Natural killer cell (primary cell): ENCODE results near the gene GYG2. TPM values are rescaled to one million over a fixed set of nuclear protein-coding genes. Genes with fewer than 3 reads are reported as not detected.
"Not testable (repeated sequence)": the region's sequence is repeated elsewhere in the genome, so short reads cannot be mapped to it uniquely, and the experiment has no call there.

Source experiments
- ATAC-seq, 3 donors: fragments of 150-1000 bp in 2 of 3; fragments of 200-7000 bp in 1 of 3; cut with Tn5 transposase; 1 replicate in 1 of 3; 2 replicates in 2 of 3; pipeline ENCODE4 v1.10.0; 2021; ENCODE audit warnings: mild to moderate bottlenecking in 2 of 3, moderate library complexity in 2 of 3
- DNase-seq, 2 donors: peaks; one replicate each; pipeline versions ENCODE4 v3.0.0 to v3.0.0-alpha.2; 2013 to 2021; ENCODE audit warnings: mixed read lengths in 1 of 2
- H3K27ac ChIP-seq: one replicate; pipeline ENCODE4 v1.5.1; 2013; ENCODE audit warnings: mild to moderate bottlenecking, low read length
- H3K27me3 ChIP-seq: one replicate; pipeline ENCODE4 v1.6.1; 2013; ENCODE audit warnings: low read length; ENCODE audit not compliant: control insufficient read depth, insufficient read depth
- H3K36me3 ChIP-seq: one replicate; pipeline ENCODE4 v1.6.1; 2013; ENCODE audit warnings: low read length; ENCODE audit not compliant: control insufficient read depth, insufficient read depth
- H3K4me1 ChIP-seq: one replicate; pipeline ENCODE4 v1.6.1; 2013; ENCODE audit warnings: low read length; ENCODE audit not compliant: control insufficient read depth, insufficient read depth
- H3K4me3 ChIP-seq: one replicate; pipeline ENCODE4 v1.5.1; 2013; ENCODE audit warnings: low read length
- H3K9me3 ChIP-seq: one replicate; pipeline ENCODE4 v1.6.1; 2013; ENCODE audit warnings: low read length; ENCODE audit not compliant: control insufficient read depth, insufficient read depth
- H3K27ac Mint-ChIP-seq, 2 donors: one replicate each; pipeline ENCODE4 v1.8.0; 2022; ENCODE audit warnings: mild to moderate bottlenecking in 2 of 2, mixed read lengths in 2 of 2, moderate library complexity in 1 of 2
- H3K27me3 Mint-ChIP-seq, 2 donors: one replicate each; pipeline ENCODE4 v1.8.0; 2022; ENCODE audit warnings: low read depth in 2 of 2, mixed read lengths in 2 of 2
- H3K36me3 Mint-ChIP-seq: one replicate; pipeline ENCODE4 v1.8.0; 2022; ENCODE audit warnings: mixed read lengths
- H3K4me1 Mint-ChIP-seq, 2 donors: one replicate each; pipeline ENCODE4 v1.8.0; 2022; ENCODE audit warnings: mixed read lengths in 2 of 2
- H3K4me3 Mint-ChIP-seq: one replicate; pipeline ENCODE4 v1.8.0; 2022; ENCODE audit warnings: mild to moderate bottlenecking, moderate library complexity, mixed read lengths
- H3K9me3 Mint-ChIP-seq, 2 donors: one replicate each; pipeline ENCODE4 v1.8.0; 2022; ENCODE audit warnings: mixed read lengths in 2 of 2
- CTCF ChIP-seq: fragments of 200-600 bp; IDR thresholded peaks from one replicate; pipeline ENCODE4 v1.8.0; 2022; ENCODE audit warnings: antibody characterized with exemption
- WGBS: methylation state at CpG from one replicate; pipeline ENCODE4 v1.1.7; 2013; ENCODE audit warnings: missing lambda C conversion rate; ENCODE audit not compliant: insufficient coverage; 5-methylcytosine and 5-hydroxymethylcytosine counted together
- intact Hi-C: fragments of 100-400 bp; cut with micrococcal nuclease; formaldehyde crosslinking; loops from one replicate; pipeline ENCODE4 v1.14.2; 2022
- total RNA-seq, 4 donors: library from RNA; stranded (reverse); fragments of 120-200 nt in 1 of 4; gene quantifications; one replicate each; pipeline versions ENCODE4 v1.2.3 to v1.2.4, GENCODE V29; 2013 to 2022

Gene GYG2
- total RNA-seq, 3 donors from 2014 or later (not counting 1 experiment from before 2014, with no cell fraction given), result not detected

- TF ChIP-seq CTCF, result no peak
- DNase-seq, result no peak
- no peaks in the 10 kb centered on the region for H3K27me3 ChIP-seq
- H3K4me1 Mint-ChIP-seq, result peaks cover 33 to 38% of the 10 kb centered on the region in 2 donors
- H3K27me3 Mint-ChIP-seq, result no peaks in the 10 kb centered on the region
- intact Hi-C loops, result no loop called here
- no peak overlapping the region for H3K27ac Mint-ChIP-seq
- no peak overlapping the region for H3K4me3 Mint-ChIP-seq
- H3K9me3 Mint-ChIP-seq, result no peaks in the 10 kb centered on the region
- no peaks in the 10 kb centered on the region for H3K36me3 ChIP-seq
- no peak overlapping the region for H3K27ac ChIP-seq
- 64% methylated on average over 8 of the region's 9 CpGs for WGBS
- H3K4me1 ChIP-seq, result peaks cover 27% of the 10 kb centered on the region
- no peaks in the 10 kb centered on the region for H3K36me3 Mint-ChIP-seq
- H3K4me3 ChIP-seq, result no peak overlapping the region
- no peaks in the 10 kb centered on the region for H3K9me3 ChIP-seq
- ATAC-seq, result no peak
Measured at GRCh38 chrX:2894885-2895292, 66.2 kb downstream of the GYG2 start.

- Mint-ChIP-seq H3K27me3 (no peaks in the 10 kb centered on the region), H3K4me1 (peaks cover 29 to 33% of the 10 kb centered on the region in 2 donors), H3K4me3 (peak overlapping the region; percentile 81), H3K27ac (peak overlapping the region; percentile 84 to 91), H3K9me3 (no peaks in the 10 kb centered on the region), H3K36me3 (no peaks in the 10 kb centered on the region)
- no peak for ATAC-seq
- no peaks in the 10 kb centered on the region for H3K27me3 ChIP-seq
- H3K9me3 ChIP-seq, result no peaks in the 10 kb centered on the region
- 83% methylated on average over 11 of the region's 12 CpGs for WGBS
- TF ChIP-seq CTCF, result no peak
- no peak for DNase-seq
- intact Hi-C loops, result no loop called here
- H3K36me3 ChIP-seq, result no peaks in the 10 kb centered on the region
- no peak overlapping the region for H3K4me3 ChIP-seq
- peaks cover 24% of the 10 kb centered on the region for H3K4me1 ChIP-seq
- peak overlapping the region; percentile 4 for H3K27ac ChIP-seq
Measured at GRCh38 chrX:2897311-2897689, 68.6 kb downstream of the GYG2 start.

- H3K4me3 ChIP-seq, H3K9me3 ChIP-seq, H3K9me3 Mint-ChIP-seq, H3K27me3 ChIP-seq, H3K27me3 Mint-ChIP-seq, H3K36me3 Mint-ChIP-seq, H3K36me3 ChIP-seq: not testable (repeated sequence)
- ATAC-seq, result peak; percentile 86 to 94 (median 87)
- 15% methylated on average over 21 of the region's 22 CpGs for WGBS
- Mint-ChIP-seq H3K4me1 (peaks cover 24 to 28% of the 10 kb centered on the region in 2 donors), H3K4me3 (peak overlapping the region; percentile 81), H3K27ac (peak overlapping the region; percentile 84 to 91)
- intact Hi-C loops, result loop anchor here (1.0 kb wide), 1 partner anchor 30 kb away; no protein-coding TSS in a partner anchor
- Histone ChIP-seq H3K27ac (peak overlapping the region; percentile 52), H3K4me1 (peaks cover 24% of the 10 kb centered on the region)
- peak; percentile 53 to 57 for DNase-seq
Measured at GRCh38 chrX:2897690-2898623, 69.2 kb downstream of the GYG2 start.

- peak overlapping the region; percentile 81 for H3K4me3 Mint-ChIP-seq
- peak overlapping the region; percentile 84 to 91 for H3K27ac Mint-ChIP-seq
- ATAC-seq (no peak), DNase-seq (no peak)
- Histone ChIP-seq H3K9me3 (peaks cover 9% of the 10 kb centered on the region), H3K36me3 (no peaks in the 10 kb centered on the region), H3K4me3 (no peak overlapping the region), H3K4me1 (peaks cover 24% of the 10 kb centered on the region), H3K27ac (peak overlapping the region; percentile 7), H3K27me3 (no peaks in the 10 kb centered on the region)
- H3K4me1 Mint-ChIP-seq, result peaks cover 22 to 28% of the 10 kb centered on the region in 2 donors
- H3K27me3 Mint-ChIP-seq, result no peaks in the 10 kb centered on the region
- TF ChIP-seq CTCF, result no peak
- H3K36me3 Mint-ChIP-seq, result no peaks in the 10 kb centered on the region
- peaks cover 0 to 2% of the 10 kb centered on the region in 2 donors for H3K9me3 Mint-ChIP-seq
- intact Hi-C loops, result loop anchor here (1.0 kb wide), 1 partner anchor 29 kb away; no protein-coding TSS in a partner anchor
- WGBS, result 88% methylated on average over 9 of the region's 13 CpGs
Measured at GRCh38 chrX:2898846-2899512, 70.2 kb downstream of the GYG2 start.
